Skeletal muscle cell (primary cell): ENCODE measurements around the gene CTNND2.
"Not testable (repeated sequence)": the region's sequence is repeated elsewhere in the genome, so short reads cannot be mapped to it uniquely, and the experiment has no call there.

Experiments
- DNase-seq: peaks from one replicate; pipeline ENCODE4 v3.0.0-alpha.2; 2010; ENCODE audit warnings: low read depth
- H3K4me3 ChIP-seq: 2 replicates; pipeline ENCODE4 v1.5.1; 2011; ENCODE audit warnings: low read depth, mild to moderate bottlenecking, control low read depth, low read length, moderate library complexity

The CTNND2 gene

DNA sequence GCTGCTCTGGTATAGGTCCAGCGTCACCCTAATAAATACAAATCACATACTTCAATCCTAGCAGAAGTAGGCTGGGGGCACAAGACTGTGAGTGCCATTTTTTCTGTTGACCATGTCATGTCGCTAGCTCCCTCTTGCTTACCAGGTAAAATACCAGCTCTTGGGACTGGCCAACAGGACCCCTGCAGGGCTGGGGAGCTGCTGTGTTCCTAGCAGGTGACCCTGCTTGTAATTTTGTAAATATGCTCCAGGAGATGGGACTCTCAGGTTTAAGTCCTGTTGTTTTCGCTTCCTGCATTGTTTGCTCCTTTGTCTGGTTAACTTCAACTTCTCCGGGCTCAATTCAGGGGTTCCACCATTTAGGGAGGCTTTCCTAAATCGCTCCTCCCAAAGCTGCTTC lies 856.6 kb downstream of the CTNND2 start:
- H3K4me3 ChIP-seq = no peak overlapping the region
- DNase-seq = no peak

DNA sequence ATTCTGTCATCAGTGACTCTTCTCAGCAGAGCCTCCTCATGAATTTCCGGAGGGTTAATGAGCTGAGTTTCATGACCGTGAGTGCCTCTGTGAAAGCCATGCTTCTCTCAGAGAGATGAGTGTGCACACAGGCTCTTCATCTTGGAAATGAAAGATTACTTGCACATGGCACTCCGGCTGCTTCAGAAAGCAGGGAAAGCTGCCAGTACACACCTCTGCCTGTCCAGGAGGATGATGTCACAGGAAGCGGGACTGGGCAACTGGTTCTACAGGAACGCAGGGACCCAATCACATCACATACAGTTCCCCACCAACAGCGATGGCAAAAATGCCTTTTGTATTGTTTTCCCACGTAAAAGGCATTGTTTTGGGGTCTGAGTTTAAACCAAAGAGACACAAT lies 857.2 kb downstream of the CTNND2 start:
- no peak for DNase-seq

DNA sequence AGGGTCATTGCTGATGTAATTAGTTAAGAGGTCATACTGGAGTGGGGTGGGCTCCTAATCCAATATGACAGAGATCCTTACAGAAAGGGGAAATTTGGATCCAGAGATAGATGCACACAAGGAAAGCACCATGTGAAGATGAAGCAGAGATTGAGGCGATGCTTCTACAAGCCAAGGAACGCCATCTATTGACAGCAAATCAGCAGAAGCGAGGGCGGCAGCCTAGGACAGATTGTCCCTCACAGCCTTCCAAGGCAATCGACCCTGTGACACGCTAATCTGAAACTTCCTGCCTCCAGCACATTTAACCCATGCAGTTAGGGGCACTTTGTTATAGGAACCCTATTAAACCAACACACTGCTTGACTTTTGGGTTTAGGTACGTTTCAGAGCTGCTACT lies 858.1 kb downstream of the CTNND2 start:
- no peak for DNase-seq
- H3K4me3 ChIP-seq = no peak overlapping the region

More for the DNA sequence above, 857.2 kb downstream of the CTNND2 start:
- H3K4me3 ChIP-seq = no peak overlapping the region

DNA sequence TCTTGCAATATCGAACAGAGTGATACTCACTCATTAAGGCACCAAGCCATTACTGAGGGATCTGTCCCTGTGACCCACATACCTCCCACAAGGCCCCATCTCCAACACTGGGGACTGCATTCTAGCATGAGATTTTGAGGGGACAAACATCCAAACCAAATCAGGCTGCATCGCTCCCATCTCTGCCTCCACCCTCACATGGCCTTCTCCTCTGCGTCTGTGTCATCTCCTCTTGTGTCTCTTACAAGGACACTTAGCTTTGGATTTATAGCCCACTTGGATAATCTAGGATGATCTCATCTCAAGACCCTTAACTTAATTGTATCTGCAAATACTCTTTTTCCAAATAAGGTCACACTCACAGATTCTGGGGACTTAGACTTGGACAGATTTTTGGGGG lies 858.8 kb downstream of the CTNND2 start:
- no peak overlapping the region for H3K4me3 ChIP-seq
- DNase-seq = no peak

DNA sequence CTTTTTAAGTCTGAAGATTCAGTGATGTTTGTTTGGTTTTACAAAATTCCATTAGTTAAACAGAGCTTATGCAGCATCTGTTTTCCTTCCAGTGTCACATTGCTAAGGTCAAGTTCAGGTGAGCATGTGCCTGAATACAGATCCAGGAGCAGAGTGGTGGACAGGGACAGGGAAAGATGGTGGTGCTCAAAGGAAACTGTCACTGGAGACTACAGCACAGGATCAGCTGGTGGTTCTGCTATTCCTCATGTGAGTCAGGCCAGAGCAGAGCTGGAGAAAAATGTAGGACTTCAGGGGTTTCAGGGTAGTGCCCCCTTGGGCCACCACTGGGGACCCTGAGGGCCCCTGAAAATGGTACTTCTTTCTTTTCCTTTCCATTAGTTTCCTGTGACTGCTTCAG lies 859.7 kb downstream of the CTNND2 start:
- H3K4me3 ChIP-seq = no peak overlapping the region
- no peak for DNase-seq

DNA sequence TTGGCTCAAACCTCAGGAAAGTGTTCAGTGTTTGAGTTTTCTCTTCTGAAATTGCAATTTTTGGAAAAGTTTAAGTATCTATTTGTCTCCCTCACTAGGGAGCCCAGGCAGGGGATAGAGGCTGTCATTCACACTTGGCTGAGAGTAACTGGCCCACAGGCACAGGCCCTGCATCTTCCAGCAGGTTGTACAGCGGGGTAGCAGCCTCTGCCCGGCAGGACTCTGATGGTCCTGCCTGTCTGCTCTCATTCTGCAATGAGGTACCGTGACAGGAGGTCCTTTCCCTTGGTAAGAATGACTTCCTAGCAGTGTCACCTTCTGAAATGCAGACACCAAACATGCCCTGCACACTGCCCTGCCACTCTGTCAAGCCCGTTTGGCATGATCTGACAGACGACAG lies 860.4 kb downstream of the CTNND2 start:
- DNase-seq = no peak
- H3K4me3 ChIP-seq = no peak overlapping the region

DNA sequence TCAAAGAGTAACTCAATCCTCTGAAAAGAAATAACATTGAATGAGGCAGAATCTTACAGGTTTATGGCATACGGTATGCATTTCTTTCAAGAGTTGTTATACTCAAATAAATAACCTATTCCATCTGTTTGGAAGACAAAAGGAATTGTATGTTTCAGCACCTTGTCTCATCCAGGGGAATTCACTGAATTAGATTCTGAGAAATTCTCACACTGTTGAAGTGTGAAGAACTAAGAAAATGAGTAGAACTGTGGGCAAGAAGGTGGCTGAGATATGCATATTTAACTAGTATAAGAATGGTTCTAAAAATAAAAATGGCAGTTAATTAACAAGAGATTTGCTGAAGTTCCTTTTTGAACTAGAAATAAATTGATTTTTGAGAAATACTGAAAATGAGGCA lies 863.9 kb downstream of the CTNND2 start:
- H3K4me3 ChIP-seq = no peak overlapping the region
- no peak for DNase-seq

DNA sequence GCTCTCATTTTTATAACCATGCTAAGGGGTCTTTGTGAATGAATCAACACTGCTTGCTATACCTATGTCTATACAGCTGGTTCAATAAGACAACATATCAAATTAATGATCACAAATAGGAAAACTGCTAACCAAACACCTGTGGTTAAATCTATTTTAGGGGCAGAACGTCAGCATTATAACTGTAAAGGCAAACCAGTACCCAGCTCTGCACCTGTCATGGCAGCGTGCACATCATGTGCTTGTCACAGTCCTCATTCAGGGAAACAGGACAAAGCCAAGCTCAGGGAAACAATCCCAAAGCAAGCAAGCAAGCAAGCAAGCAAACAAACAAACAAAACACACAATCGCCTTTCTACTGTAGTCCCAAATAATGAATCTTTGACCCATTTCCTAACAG lies 865.5 kb downstream of the CTNND2 start:
- no peak for DNase-seq
- H3K4me3 ChIP-seq = no peak overlapping the region

DNA sequence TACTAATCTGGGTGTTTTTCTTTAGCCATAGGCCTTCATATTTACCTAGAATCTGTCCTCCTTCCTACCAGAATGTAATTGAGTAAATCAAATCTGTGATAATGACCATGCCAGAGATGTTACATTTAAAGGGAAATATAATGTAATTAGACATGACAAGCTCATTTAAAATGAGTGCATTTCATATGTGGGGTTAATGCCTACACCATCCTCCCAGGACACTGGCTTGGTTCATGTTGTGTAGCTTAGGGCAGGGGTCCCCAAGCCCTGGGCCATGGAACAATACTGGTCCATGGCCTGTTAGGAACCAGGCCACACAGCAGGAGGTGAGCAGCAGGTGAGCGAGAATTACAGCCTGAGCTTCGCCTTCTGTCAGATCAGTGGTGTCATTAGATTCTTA lies 866.3 kb downstream of the CTNND2 start:
- DNase-seq = no peak
- no peak overlapping the region for H3K4me3 ChIP-seq

DNA sequence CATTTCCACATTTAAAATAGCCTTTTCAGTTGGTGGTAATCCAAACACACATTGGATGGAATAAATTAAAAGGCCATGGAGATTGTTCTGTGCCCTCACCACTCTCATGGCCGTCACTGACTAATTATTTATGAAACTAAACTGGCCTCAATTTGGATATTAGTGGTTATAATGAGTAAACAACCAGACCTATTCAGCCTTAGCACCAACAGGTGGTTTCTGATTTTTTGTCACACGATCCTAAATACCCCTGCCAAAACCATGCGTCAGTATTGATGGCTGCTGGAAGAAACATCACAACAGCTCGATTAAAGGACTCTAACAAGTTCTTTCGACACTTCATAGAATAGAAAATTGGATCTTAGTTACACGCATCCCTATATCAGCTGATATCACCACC lies 867.2 kb downstream of the CTNND2 start:
- no peak for DNase-seq
- no peak overlapping the region for H3K4me3 ChIP-seq

DNA sequence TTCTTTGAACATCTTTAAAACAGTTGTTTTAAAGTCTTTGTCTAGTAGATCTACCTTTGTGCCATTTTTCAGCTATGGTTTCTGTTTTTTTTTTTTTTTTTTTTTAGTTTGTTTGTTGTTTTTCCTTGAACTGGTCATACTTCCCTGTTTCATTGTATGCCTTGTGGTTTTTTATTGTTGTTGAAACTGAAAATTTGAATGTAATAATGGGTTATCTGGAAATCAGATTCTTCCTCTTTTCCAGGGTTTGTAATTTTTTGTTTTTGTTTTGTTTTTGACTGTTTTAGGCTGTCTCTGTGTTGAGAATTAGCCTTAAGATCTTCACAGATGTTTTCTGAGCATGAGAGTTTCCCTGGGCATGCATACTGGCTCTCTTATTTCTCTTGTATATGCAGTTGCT lies 873.6 kb downstream of the CTNND2 start:
- DNase-seq = no peak
- no peak overlapping the region for H3K4me3 ChIP-seq

DNA sequence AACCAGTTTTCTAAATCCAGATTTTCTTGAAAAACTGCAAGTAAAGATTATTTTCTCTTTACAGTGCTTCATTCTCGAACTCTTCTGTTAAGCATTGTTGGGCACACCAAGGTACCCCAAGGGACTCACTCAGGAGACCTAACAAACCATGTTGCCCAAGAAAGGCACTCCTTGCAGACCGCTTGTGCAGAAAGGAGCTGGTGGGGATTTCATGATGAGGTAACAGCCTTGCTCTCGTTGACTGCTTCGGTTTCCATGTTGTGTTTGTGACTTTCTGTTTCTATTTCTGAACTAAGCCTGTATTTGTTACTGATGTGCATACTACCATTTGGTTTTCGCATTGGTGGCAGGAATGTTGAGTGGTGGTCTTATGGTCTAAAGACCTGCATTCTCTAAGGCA lies 876.6 kb downstream of the CTNND2 start:
- DNase-seq = no peak
- no peak overlapping the region for H3K4me3 ChIP-seq

DNA sequence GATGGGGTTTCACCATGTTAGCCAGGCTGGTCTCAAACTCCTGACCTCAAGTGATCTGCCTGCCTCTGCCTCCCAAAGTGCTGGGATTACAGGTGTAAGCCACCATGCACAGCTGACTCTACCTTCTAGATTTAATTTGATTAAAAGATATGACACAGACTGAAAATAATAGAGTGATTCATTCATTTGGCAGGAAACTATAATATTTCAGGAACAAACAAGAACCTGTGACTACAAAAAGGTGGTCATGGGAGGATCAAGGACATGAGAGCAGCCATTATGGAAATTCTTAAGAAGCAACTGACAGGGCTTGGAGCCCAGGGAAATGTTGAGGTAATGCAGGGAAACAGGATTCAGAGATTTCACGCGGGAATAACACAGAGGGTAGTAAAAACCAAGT lies 877.7 kb downstream of the CTNND2 start:
- no peak overlapping the region for H3K4me3 ChIP-seq
- DNase-seq = no peak

DNA sequence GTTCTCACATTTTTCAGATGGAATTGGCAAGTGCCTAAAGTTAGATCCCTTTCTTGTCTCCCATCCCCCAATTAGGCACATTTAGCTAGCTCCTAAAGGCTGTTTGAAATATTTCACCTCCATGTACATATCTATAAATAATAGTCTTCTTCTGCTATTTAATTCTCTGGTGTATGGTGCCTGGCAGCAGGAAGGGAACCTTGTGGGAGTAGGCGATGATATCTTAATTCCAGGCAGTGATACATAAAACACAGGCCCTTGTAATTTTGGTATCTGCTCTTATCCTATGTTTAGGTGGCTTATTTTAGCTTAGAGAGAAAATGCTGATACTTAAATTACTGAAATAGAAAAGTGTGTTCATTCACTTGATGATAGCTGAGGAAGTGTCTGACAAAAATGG lies 880.3 kb downstream of the CTNND2 start:
- DNase-seq = no peak
- H3K4me3 ChIP-seq = no peak overlapping the region

DNA sequence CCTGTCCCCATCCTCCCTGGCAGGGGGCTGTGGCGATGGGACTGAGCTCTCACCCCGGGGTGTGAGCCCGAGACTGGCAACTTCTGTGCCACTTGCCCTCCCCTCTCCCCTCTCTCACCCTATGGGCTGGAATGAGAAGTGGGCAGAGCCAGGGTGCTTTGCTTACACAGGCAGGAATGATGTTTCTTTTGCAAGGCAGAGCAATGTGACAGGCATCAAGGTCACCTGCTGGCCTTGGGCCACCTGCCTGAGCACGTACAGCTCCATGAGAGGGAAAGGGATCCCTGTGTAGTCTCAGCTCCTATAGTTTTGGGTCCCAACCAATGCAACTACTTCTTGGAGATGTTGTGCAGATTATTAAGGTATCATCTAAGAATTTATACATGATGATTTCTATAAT lies 890.5 kb downstream of the CTNND2 start:
- no peak overlapping the region for H3K4me3 ChIP-seq
- no peak for DNase-seq

DNA sequence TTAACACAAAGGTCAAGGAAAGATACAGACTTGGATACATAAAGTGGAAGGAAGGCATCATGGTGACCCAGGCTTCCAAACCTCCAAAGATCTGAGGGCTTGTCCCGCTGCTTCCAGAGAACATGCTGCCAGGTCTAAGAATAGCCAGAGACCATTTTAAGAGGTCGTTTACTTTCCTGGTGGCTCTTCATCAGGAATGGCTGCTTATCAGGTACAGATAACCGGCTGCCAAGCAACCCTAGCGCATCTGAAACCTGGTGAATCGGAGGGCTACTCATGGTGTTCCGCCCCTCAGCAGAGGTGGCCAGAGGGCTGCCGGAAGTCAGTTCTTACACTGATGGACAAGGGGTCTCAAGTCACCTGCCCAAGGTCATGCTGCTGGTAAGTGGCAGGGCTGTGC lies 892.0 kb downstream of the CTNND2 start:
- H3K4me3 ChIP-seq = no peak overlapping the region
- DNase-seq = no peak

DNA sequence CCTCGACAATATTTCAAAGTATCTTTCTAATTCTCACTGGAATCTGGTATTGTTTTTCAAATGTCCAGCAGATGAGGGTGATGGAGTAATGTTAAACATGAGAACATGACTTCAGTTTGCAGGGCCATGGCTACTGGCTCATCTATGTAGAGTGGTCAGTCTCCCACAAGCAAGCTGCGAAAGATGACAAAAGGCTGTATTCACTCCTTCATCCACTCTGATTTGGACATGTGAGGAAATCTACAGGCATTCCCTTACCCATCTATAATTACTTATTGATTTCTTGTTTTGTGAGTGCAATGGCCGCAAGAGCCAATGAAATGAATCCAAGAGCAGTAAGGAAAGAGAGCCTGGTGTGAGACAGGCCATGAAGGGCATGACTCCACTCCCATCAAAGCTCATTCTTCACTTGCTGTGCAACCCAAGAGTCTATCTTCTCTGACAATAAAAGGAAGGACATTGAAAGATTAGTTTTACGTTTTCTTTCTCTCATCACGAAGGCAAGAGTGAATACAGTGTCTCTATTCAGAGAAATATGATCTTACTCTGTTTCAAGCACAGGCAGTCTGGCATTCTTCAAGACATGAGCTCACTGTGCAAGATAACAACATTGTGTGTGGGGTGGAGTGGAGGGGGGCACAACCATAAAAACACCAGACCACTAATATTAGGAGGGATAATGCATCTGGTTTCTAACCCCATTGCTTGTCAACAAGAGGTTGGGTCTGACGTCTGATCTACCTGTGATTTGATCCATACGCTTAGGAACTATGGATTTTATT lies 893.6 kb downstream of the CTNND2 start:
- no peak for DNase-seq
- no peak overlapping the region for H3K4me3 ChIP-seq

DNA sequence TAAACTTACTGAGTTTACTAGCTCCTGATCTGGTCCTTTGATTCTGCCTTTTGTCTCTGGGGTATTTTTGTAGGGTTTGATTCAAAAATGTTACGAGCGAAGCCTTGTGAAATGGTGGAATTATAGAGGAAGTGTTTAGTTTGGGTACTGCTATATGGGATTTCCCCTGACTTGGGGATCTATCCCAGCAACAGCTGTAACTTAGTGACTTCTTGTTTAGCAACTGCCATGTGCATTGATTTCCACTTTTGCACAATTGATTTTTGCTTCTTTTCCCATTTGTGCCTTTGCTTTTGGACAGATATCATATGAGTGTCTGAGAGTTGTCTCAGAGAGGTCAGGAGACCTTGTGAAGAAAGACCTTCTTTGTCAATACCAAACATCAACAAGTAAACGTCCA lies 894.7 kb downstream of the CTNND2 start:
- no peak for DNase-seq
- H3K4me3 ChIP-seq = no peak overlapping the region

DNA sequence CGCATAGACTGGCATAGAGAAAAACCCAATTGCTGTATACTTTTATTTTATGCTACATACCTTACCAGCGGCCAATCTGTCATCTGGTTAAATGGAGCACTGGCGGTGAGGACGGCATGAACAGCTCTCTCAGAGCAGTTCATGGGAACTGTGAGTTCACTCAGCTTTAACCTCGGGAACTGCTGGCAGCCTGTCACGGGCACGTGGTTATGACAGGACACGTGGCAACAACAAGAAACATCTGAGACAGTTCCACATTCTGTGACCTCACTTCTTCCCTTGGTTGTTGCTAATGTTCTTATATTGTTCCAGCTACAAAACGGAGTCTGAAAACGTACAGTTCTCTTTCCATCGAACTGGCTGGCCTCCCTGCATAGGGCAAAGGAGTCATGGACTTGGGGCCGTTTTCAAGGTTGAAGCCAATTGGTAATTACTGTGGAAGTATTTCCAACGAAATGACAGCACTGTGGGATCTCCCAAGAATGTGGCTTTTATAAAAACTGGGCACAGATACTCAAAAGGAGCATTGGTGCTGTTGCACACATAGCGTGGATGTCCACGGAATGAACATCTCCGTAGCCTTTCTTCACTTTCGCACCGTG lies 896.9 kb downstream of the CTNND2 start:
- no peak for DNase-seq
- no peak overlapping the region for H3K4me3 ChIP-seq

DNA sequence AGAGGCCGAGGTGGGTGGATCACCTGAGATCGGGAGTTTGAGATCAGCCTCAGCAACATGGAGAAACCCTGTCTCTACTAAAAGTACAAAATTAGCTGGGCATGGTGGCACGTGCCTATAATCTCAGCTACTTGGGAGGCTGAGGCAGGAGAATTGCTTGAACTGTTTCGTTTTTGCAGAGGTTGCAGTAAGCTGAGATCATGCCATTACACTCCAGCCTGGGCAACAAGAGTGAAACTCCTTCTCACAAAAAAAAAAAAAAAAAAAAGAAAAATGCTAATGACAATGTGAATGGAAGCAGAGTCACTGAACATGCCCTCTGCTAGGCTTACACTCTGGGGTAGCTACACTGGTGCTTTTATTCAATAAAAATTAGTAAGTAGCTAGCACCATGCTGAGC lies 899.7 kb downstream of the CTNND2 start:
- H3K4me3 ChIP-seq, DNase-seq: not testable (repeated sequence)

DNA sequence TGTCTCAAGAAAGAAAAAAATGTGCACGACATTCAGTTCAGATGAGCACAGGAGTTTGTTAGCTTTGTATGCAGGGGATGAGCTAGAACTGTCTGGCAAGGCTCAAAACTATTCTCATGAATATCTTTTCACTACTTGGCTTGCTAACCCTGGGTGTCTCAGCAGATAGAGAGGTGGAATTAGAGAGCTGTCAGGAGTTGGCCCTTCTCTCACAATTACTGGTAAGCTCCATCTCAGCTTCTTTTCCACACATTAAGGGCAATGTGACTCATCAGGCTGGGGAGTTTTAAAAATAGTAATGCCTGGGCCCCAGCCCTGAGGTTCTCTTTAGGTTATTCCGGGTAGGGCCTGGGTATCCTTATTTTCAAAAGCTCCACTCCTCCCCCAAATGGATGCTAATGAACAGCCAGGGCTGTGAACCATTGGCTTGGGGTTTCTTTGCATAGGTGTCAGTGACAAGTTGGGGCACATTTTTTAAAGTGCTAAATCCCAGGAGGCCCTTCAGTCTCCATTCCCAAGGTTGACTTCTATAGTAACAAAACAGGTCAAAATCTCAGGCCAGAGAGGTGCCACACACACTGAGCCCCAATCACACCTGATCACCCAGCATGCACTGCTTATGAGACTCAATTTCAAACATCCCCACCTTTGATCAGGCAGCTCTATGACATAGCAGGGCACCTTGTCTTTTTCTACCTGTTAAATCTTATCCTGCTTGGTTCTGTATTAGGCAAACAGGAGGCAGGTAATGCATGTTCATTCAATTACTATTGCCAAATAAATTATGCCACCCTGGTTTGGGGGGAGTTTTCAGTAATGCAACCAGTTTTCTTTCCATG lies 903.5 kb downstream of the CTNND2 start:
- DNase-seq = no peak
- no peak overlapping the region for H3K4me3 ChIP-seq
